GM19025 (cell line): ENCODE measurements around the gene CLHC1.
"Not testable (repeated sequence)": the region's sequence is repeated elsewhere in the genome, so short reads cannot be mapped to it uniquely, and the experiment has no call there.

Experiments used
- ATAC-seq: cut with Tn5 transposase; IDR thresholded peaks from one replicate; pipeline ENCODE4 v1.9.1; 2021; ENCODE audit warnings: mild to moderate bottlenecking, low read depth, moderate library complexity; ENCODE audit not compliant: unreplicated experiment

Gene CLHC1

GRCh38 chr2:55232863-55233657, 967 bp upstream of the CLHC1 start:
- peak; percentile 7 for ATAC-seq

GRCh38 chr2:55231546-55232083, 478 bp downstream of the CLHC1 start:
- ATAC-seq = no peak

- no peak for ATAC-seq
These were observed 1.5 kb downstream of the CLHC1 start for GRCh38 chr2:55230551-55230950.

- no peak for ATAC-seq
These were observed 2.9 kb downstream of the CLHC1 start for GRCh38 chr2:55229221-55229620.

- no peak for ATAC-seq
These were observed 3.9 kb downstream of the CLHC1 start for GRCh38 chr2:55228226-55228563.

GRCh38 chr2:55227437-55228225, 4.5 kb downstream of the CLHC1 start:
- ATAC-seq = not testable (repeated sequence)

- ATAC-seq = no peak
These were observed 6.5 kb downstream of the CLHC1 start for GRCh38 chr2:55225481-55226020.

- ATAC-seq = no peak
These were observed 7.3 kb downstream of the CLHC1 start for GRCh38 chr2:55224761-55225261.

GRCh38 chr2:55223958-55224760, 7.9 kb downstream of the CLHC1 start:
- no peak for ATAC-seq

- ATAC-seq = no peak
These were observed 18.3 kb downstream of the CLHC1 start for GRCh38 chr2:55213822-55214221.

GRCh38 chr2:55204950-55205349, 27.1 kb downstream of the CLHC1 start:
- no peak for ATAC-seq

- ATAC-seq = no peak
These were observed 27.6 kb downstream of the CLHC1 start for GRCh38 chr2:55204536-55204935.

GRCh38 chr2:55200416-55200815, 31.7 kb downstream of the CLHC1 start:
- ATAC-seq = no peak

GRCh38 chr2:55196526-55196925, 35.6 kb downstream of the CLHC1 start:
- no peak for ATAC-seq

- not testable (repeated sequence) for ATAC-seq
These were observed 40.2 kb downstream of the CLHC1 start for GRCh38 chr2:55191888-55192287.

- ATAC-seq = not testable (repeated sequence)
These were observed 45.3 kb downstream of the CLHC1 start for GRCh38 chr2:55186837-55187236.

GRCh38 chr2:55180374-55180773, 51.7 kb downstream of the CLHC1 start:
- ATAC-seq = no peak

- ATAC-seq = no peak
These were observed 56.0 kb downstream of the CLHC1 start for GRCh38 chr2:55176094-55176415.

- ATAC-seq = no peak
These were observed 56.6 kb downstream of the CLHC1 start for GRCh38 chr2:55175254-55176093.
